H7 (cell line): Measurements from ENCODE around the gene KLHL25. TPM values are rescaled to one million over a fixed set of nuclear protein-coding genes. Genes with fewer than 3 reads are reported as not detected.
A peak's percentile ranks its signal among the peaks of the same experiment; 100 is the strongest.

Source experiments
- DNase-seq: peaks from one replicate; pipeline ENCODE4 v3.0.0; 2012
- H3K27me3 ChIP-seq: 2 replicates; pipeline ENCODE4 v1.6.0; 2011; ENCODE audit warnings: mild to moderate bottlenecking, low read length; ENCODE audit not compliant: control insufficient read depth, insufficient read depth
- H3K36me3 ChIP-seq: replicated peaks from 2 replicates; pipeline ENCODE4 v1.5.1; 2011; ENCODE audit warnings: low read length; ENCODE audit not compliant: control insufficient read depth, insufficient read depth
- H3K4me3 ChIP-seq: 2 replicates; pipeline ENCODE4 v1.5.1; 2011; ENCODE audit warnings: low read depth, mild to moderate bottlenecking, control low read depth, low read length, moderate library complexity; ENCODE audit not compliant: insufficient read depth
- total RNA-seq: library from RNA; depleted of rRNA; stranded (reverse); fragments of >200 nt; shearing (Covaris generic); gene quantifications from 2 replicates; pipeline ENCODE4 v1.2.3, GENCODE V29; 2014

The KLHL25 gene
- total RNA-seq, 1 experiment from 2014 or later: 20.8 TPM

- DNase-seq: peak; percentile 64
- Histone ChIP-seq H3K36me3 (peaks cover 2% of the 10 kb centered on the region; the same call in 1 of the 2 replicates), H3K27me3 (no peaks in the 10 kb centered on the region)
Observed at GRCh38 chr15:85763673-85764633, 30.8 kb downstream of the KLHL25 start.

GRCh38 chr15:85763157-85763556 is 31.6 kb downstream of the KLHL25 start:
- Histone ChIP-seq H3K4me3 (no peak overlapping the region), H3K27me3 (no peaks in the 10 kb centered on the region), H3K36me3 (peaks cover 2% of the 10 kb centered on the region; the same call in 1 of the 2 replicates)
- DNase-seq: no peak

More at GRCh38 chr15:85763673-85764633, 30.8 kb downstream of the KLHL25 start:
- no peak overlapping the region for H3K4me3 ChIP-seq

GRCh38 chr15:85762756-85763127 is 32.0 kb downstream of the KLHL25 start:
- no peak overlapping the region for H3K4me3 ChIP-seq
- H3K36me3 ChIP-seq: peaks cover 2% of the 10 kb centered on the region
- H3K27me3 ChIP-seq: no peaks in the 10 kb centered on the region
- peak; percentile 33 for DNase-seq

DNA sequence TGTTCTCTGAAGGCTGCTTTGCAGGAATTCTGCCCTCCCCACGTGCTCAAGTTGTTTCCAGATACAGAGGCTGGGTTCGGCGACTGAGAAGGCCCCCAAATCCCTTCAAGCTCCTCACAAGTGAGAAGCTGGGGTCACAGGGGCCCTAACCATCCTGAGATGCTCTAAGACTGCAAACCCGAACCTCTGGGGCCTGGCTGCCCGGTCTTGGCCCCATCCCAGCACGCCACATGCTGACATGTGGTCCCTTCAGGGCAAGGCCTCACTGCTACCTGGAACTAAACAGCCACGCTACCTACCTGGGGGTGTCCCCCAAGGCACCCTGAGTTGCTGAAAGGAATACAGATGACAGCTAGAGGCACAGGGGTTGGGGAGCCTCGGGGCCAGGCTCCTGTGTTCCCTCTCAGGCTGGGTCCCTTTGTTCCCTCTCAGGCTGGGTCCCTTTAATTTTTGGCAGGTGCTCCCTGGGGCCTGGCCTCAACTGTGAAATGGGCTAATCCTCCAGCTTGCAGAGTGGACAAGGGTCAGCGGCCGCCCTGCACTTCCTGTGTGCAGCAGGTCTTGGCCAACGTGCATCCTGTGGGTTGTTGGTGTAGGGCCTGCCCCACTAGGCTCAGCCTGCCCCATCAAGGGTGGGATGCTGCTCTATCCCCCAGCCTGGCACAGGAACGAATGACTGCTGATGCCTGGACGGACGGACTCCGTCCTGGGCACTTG is 32.5 kb downstream of the KLHL25 start:
- Histone ChIP-seq H3K4me3 (no peak overlapping the region), H3K27me3 (no peaks in the 10 kb centered on the region), H3K36me3 (peaks cover 2% of the 10 kb centered on the region)
- peak; percentile 36 for DNase-seq

- Histone ChIP-seq H3K36me3 (peaks cover 4% of the 10 kb centered on the region), H3K27me3 (no peaks in the 10 kb centered on the region), H3K4me3 (no peak overlapping the region)
- DNase-seq: no peak
Observed at GRCh38 chr15:85761635-85762034, 33.1 kb downstream of the KLHL25 start.

DNA sequence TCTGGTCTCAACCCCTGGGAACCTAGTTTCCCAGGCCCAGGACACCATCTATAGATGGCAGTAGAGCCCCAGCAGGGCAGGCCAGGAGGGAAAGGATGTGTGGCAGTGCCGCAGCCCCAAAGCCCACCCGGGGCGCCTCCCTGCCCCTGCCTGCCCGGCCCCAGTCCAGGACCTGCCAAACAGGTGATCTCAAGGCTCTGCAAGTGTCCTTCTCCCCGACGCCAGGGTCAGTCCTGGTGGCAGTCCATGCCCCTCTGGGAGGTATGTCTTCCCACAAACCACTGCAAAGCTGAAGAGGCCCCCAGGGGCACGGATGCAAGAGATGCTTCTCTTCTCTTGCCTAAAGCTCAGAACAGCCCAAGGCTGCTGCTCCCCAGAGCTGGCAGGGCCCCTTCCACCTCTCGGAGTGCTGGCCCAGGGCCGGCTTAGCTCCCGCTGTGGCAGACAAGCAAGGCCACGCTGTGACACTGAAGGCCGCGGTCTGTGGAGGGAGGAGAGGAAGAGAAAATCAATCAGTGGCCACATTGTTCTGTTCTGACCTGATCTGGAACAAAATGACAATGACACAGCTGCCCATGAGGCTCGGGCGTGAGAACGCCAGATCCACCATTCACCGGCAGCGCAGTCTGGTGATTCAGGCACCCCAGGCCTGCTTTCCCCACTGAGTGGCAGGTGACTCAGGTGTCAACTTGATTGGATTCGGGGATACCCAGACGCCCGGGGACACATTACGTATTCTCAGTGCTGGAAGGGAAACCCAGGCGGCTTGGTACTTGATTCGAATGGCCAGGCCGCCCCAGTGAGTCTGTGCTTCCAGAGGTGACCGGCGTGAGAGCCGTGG is 34.0 kb downstream of the KLHL25 start:
- DNase-seq: peak; percentile 59
- Histone ChIP-seq H3K36me3 (peaks cover 4% of the 10 kb centered on the region), H3K27me3 (no peaks in the 10 kb centered on the region), H3K4me3 (no peak overlapping the region)

- peak; percentile 41 for DNase-seq
- Histone ChIP-seq H3K27me3 (no peaks in the 10 kb centered on the region), H3K4me3 (no peak overlapping the region), H3K36me3 (peaks cover 6% of the 10 kb centered on the region)
Observed at GRCh38 chr15:85760049-85760448, 34.7 kb downstream of the KLHL25 start.

GRCh38 chr15:85759376-85759775 is 35.3 kb downstream of the KLHL25 start:
- no peaks in the 10 kb centered on the region for H3K27me3 ChIP-seq
- H3K36me3 ChIP-seq: peaks cover 6% of the 10 kb centered on the region
- DNase-seq: peak; percentile 35
- H3K4me3 ChIP-seq: no peak overlapping the region

DNA sequence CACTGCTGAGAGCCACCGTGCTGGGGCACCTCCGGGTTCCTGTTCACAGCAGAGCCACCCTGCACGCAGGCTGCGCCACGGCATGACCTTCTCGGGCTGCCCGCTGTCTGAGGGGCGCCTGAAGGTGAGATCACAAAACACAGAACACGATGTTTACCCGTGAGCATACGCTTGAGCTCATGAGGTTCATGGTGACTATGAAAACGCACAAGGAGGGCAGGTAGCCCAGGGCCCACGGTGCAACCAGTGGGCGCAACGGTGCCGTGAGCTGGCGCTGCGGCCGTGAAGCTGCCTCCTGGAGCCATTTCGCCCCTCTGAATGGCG is 36.1 kb downstream of the KLHL25 start:
- no peaks in the 10 kb centered on the region for H3K27me3 ChIP-seq
- DNase-seq: peak; percentile 46
- no peak overlapping the region for H3K4me3 ChIP-seq
- peaks cover 6% of the 10 kb centered on the region for H3K36me3 ChIP-seq

GRCh38 chr15:85757939-85758654 is 36.6 kb downstream of the KLHL25 start:
- Histone ChIP-seq H3K4me3 (no peak overlapping the region), H3K27me3 (no peaks in the 10 kb centered on the region), H3K36me3 (peaks cover 6% of the 10 kb centered on the region)
- peak; percentile 51 for DNase-seq

GRCh38 chr15:85757073-85757938 is 37.4 kb downstream of the KLHL25 start:
- H3K36me3 ChIP-seq: peaks cover 6% of the 10 kb centered on the region
- no peaks in the 10 kb centered on the region for H3K27me3 ChIP-seq
- H3K4me3 ChIP-seq: no peak overlapping the region
- DNase-seq: no peak

DNA sequence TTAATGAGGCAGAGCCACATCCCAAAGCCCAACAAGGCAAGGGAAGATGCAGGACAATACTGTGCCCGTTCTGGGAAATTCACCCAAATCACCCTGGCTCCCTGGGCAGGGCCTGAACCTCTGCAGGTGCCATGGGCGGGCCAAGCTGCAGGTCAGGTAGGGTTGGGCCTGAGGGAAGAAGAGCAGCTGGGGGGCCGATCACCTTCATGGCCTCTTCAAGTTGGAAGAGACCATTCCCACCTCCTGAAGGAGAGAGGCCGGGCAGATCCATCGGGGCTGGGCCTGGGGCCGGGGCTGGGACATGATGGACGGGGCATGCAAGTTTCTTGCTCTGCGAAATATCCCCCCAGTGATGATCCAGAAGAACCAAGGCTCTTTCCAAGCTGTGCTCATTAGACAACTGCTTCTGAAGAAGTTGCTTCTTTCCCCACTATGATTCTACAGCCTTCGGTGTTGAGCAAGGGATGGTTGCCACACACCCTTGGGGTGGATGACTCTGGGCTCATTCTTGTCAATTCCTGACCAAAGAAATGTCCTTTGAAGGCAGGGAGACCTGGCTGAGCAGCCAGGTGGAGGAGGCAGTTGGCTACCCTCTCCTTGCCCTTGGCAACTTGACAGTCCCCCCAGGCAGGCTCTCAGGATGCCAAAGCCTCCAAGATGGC is 38.2 kb downstream of the KLHL25 start:
- DNase-seq: peak; percentile 31
- Histone ChIP-seq H3K4me3 (no peak overlapping the region), H3K36me3 (peaks cover 6% of the 10 kb centered on the region), H3K27me3 (no peaks in the 10 kb centered on the region)

DNA sequence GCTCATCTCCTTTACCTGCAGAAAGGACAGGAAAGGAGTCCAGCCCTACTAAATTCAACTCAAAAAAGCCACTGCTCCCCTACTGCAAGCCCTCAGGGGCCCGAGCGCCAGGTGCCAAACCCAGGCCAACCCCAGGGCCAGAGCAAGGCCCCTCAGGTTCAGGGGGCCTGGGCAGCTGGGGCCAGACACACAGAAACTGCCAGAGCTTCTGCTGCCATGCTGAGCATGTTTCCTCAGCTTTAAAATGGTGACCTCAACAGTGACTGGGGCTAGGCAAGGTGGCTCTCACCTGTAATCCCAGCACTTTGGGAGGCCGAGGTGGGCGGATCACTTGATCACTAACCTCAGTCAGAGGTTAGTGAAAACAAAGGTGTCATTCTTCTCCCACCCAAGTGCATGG is 38.8 kb downstream of the KLHL25 start:
- peaks cover 6% of the 10 kb centered on the region for H3K36me3 ChIP-seq
- no peak overlapping the region for H3K4me3 ChIP-seq
- DNase-seq: peak; percentile 38
- no peaks in the 10 kb centered on the region for H3K27me3 ChIP-seq
